Measurements from ENCODE around the gene COX6B1.

GRCh38 chr19:35655600-35655999, 7.5 kb downstream of the COX6B1 start:
- TF ChIP-seq POLR2AphosphoS5 (IDR thresholded peaks at IDR 0.05; ENCODE audit: low read depth, low read length) (no peak), POLR2A (IDR thresholded peaks at IDR 0.05; ENCODE audit: low read depth, low read length) (no peak), TAF1 (IDR thresholded peaks at IDR 0.05; ENCODE audit: borderline replicate concordance, low read depth, low read length) (no peak)

Data from GM12892 (cell line).